Activated CD4-positive, alpha-beta memory T cell treated with anti-CD3 and anti-CD28 coated beads, Interleukin-2, amount 10 ng/mL, durations not matched to agents 7 days and 5 days (primary cell): ENCODE measurements around the gene CMTM2. TPM values are rescaled to one million over a fixed set of nuclear protein-coding genes. Genes with fewer than 3 reads are reported as not detected.
A peak's percentile ranks its signal among the peaks of the same experiment; 100 is the strongest.

Source experiments
- CTCF ChIA-PET: fragments of 350-600 bp; sonication (Branson Sonifier 250); formaldehyde crosslinking; loops from one replicate; lab custom pipeline; 2021; ENCODE audit warnings: antibody characterized with exemption, inconsistent platforms; lab: Charles Lee
- POLR2A ChIA-PET: fragments of 350-600 bp; sonication (Branson Sonifier 250); formaldehyde crosslinking; loops from one replicate; lab custom pipeline; 2021; ENCODE audit warnings: antibody characterized with exemption; lab: Charles Lee
- DNase-seq: peaks from one replicate; pipeline ENCODE4 v3.0.0-alpha.2; 2020
- H3K27ac Mint-ChIP-seq: one replicate; pipeline ENCODE4 v1.8.0; 2021; ENCODE audit warnings: mild to moderate bottlenecking, mixed read lengths
- H3K27me3 Mint-ChIP-seq: one replicate; pipeline ENCODE4 v1.8.0; 2021; ENCODE audit warnings: mixed read lengths
- H3K36me3 Mint-ChIP-seq: one replicate; pipeline ENCODE4 v1.8.0; 2021; ENCODE audit warnings: low read depth, mixed read lengths
- H3K4me1 Mint-ChIP-seq: one replicate; pipeline ENCODE4 v1.8.0; 2021; ENCODE audit warnings: mixed read lengths
- H3K4me3 Mint-ChIP-seq: one replicate; pipeline ENCODE4 v1.8.0; 2021; ENCODE audit warnings: mild to moderate bottlenecking, mixed read lengths
- H3K9me3 Mint-ChIP-seq: one replicate; pipeline ENCODE4 v1.8.0; 2021; ENCODE audit warnings: mixed read lengths
- total RNA-seq, 2 experiments: library from RNA; stranded (reverse); gene quantifications; one replicate each; pipeline ENCODE4 v1.2.3, GENCODE V29; 2021

The CMTM2 gene, protein sequence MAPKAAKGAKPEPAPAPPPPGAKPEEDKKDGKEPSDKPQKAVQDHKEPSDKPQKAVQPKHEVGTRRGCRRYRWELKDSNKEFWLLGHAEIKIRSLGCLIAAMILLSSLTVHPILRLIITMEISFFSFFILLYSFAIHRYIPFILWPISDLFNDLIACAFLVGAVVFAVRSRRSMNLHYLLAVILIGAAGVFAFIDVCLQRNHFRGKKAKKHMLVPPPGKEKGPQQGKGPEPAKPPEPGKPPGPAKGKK
- total RNA-seq: under 1 TPM; 0.43 to 0.83 TPM

- peaks cover 10% of the 10 kb centered on the region for H3K36me3 Mint-ChIP-seq
- H3K9me3 Mint-ChIP-seq: no peaks in the 10 kb centered on the region
- H3K4me3 Mint-ChIP-seq: no peak within 1 kb of the TSS
- POLR2A ChIA-PET: interaction anchor here (0.8 to 1.7 kb wide), 5 partner anchors 10 to 27 kb away, joined by 4 to 5 read pairs (median 4); partner anchors contain the start of gene CMTM3
- CTCF ChIA-PET: interaction anchor here (2.0 to 4.1 kb wide), 3 partner anchors 11 to 30 kb away, joined by 7 to 19 read pairs (median 9); no protein-coding TSS in a partner anchor
- DNase-seq: no peak
- H3K27me3 Mint-ChIP-seq: peaks cover 36% of the 10 kb centered on the region
- peaks cover 9% of the 10 kb centered on the region for H3K4me1 Mint-ChIP-seq
- H3K27ac Mint-ChIP-seq: no peak within 1 kb of the TSS
Measured at GRCh38 chr16:66578651-66579531, at the start of gene CMTM2. Gene CMTM2 (plus strand): TSS chr16:66579463. CDS start chr16:66579608, 145 bp downstream.

DNA sequence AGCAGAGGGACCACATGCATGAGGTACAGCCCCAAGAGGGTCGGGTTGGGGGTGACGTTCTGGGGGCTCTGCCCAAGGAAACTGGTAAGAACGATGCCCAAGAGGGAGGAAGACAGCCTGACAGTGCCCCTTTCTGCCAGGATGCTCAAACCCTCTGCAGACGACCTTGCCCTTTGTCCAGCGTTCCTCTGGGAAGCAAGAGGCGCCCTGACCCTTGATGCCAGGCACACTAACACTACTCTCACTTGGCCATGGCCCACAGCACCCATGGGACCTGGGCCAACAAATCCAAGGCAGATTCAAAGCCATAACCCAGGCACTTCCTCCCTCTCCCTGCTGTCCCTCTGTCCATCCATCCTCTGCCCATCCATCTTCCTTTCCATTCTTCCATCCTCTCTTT, 49.8 kb upstream of the CMTM2 start:
- Mint-ChIP-seq H3K27ac (no peak overlapping the region), H3K4me1 (peaks cover 44% of the 10 kb centered on the region), H3K27me3 (no peaks in the 10 kb centered on the region), H3K4me3 (no peak overlapping the region), H3K36me3 (peaks cover 27% of the 10 kb centered on the region), H3K9me3 (no peaks in the 10 kb centered on the region)
- no peak for DNase-seq
- ChIA-PET CTCF (no interaction called here), POLR2A (interaction anchor here (11.0 kb wide), 1 partner anchor 21 kb away, joined by 286 read pairs; the partner anchor contains the start of genes CKLF and TK2)

DNA sequence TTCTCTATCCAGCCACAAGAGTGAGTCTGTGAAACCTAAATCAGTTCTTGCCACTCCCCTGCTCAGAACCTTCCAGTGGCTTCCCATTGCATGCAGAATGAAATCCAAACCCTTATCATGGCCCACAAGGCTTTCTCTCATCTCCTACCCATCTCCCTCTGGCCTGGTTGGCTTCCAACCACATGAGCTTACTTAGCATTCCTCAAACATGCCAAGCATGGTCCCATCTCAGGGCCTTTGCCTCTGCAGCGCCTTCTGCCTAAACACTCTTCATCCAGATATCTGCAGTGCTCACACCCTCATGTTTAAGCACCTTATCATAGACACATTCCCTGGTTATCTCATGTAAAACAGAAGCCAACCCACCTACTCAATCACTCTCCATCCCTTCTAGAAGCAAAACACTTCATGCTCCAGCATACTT, 44.9 kb upstream of the CMTM2 start:
- Mint-ChIP-seq H3K27ac (no peak overlapping the region), H3K27me3 (no peaks in the 10 kb centered on the region), H3K36me3 (peaks cover 32% of the 10 kb centered on the region), H3K9me3 (no peaks in the 10 kb centered on the region), H3K4me1 (peaks cover 13% of the 10 kb centered on the region), H3K4me3 (no peak overlapping the region)
- CTCF ChIA-PET: no interaction called here
- DNase-seq: no peak
- POLR2A ChIA-PET: no interaction called here

DNA sequence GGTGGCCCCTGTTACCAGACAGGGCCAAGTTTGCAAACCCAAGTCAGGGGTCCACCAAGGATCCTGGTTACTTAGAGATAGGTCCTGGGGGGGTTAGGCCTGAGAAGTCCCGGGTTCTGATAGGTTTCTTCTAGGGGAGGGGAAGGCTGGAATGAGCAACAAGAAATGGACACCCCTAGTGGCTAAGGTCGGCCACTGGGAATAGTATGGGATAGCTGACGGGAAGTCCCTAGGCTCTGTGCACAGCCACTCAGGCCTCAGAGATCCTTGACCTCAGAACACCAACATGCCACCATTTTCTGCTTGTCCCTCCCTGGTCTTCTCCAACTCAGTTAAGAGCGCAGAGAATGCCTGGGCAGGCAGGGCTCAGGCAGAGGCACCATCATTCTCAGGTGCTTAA, 42.7 kb upstream of the CMTM2 start:
- CTCF ChIA-PET: no interaction called here
- H3K9me3 Mint-ChIP-seq: no peaks in the 10 kb centered on the region
- peaks cover 18% of the 10 kb centered on the region for H3K4me1 Mint-ChIP-seq
- peaks cover 22% of the 10 kb centered on the region for H3K36me3 Mint-ChIP-seq
- no peaks in the 10 kb centered on the region for H3K27me3 Mint-ChIP-seq
- H3K27ac Mint-ChIP-seq: no peak overlapping the region
- POLR2A ChIA-PET: interaction anchor here (1.0 kb wide), 2 partner anchors 13 to 14 kb away, joined by 3 read pairs; no protein-coding TSS in a partner anchor
- H3K4me3 Mint-ChIP-seq: no peak overlapping the region
- no peak for DNase-seq

DNA sequence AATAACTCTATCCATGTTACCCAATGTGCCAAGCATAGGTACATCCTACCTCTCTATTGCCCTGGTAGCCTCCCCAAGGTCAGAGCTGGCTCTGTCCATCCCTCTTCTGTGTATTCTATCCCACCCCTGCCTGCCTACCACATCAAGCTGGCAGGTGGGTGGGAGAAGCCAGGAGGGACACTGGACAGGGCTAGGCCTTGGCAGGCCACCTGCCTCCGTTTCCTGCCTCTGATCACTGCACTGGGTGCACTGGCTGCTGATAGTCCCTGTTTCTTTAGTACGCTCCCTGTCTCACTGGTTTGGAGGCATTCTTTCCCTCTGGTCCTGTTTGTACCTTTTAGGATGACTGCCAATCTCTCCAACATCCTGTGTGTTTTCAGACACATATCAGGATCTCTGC, 42.0 kb upstream of the CMTM2 start:
- DNase-seq: no peak
- Mint-ChIP-seq H3K27me3 (no peaks in the 10 kb centered on the region), H3K36me3 (peaks cover 22% of the 10 kb centered on the region), H3K4me1 (peaks cover 18% of the 10 kb centered on the region), H3K27ac (no peak overlapping the region), H3K9me3 (no peaks in the 10 kb centered on the region), H3K4me3 (no peak overlapping the region)
- POLR2A ChIA-PET: interaction anchor here (1.0 kb wide), 1 partner anchor 14 kb away, joined by 3 read pairs; no protein-coding TSS in a partner anchor
- CTCF ChIA-PET: interaction anchor here (0.7 kb wide), 1 partner anchor 11 kb away, joined by 3 read pairs; no protein-coding TSS in a partner anchor

DNA sequence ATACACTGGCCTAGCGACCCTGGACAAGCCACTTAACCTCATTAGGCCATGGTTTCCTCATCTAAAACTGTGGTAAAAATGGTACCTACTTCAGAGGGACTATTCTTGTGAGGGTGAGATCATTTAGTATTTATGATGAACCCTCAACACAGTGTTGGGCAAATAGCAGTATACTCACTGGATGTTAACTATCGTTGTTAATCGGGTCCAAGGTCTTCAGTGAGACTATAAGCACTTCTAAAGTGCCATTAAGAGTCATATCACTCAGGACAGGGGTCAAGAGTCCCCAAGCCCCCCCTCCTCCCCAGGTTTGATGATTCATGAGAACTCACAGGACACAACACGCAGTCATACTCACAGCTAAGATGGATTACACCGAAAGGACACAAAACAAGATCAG, 40.4 kb upstream of the CMTM2 start:
- H3K4me1 Mint-ChIP-seq: peaks cover 18% of the 10 kb centered on the region
- H3K9me3 Mint-ChIP-seq: no peaks in the 10 kb centered on the region
- H3K27me3 Mint-ChIP-seq: no peaks in the 10 kb centered on the region
- POLR2A ChIA-PET: interaction anchor here (1.6 to 6.3 kb wide), 3 partner anchors 9 to 16 kb away, joined by 4 to 36 read pairs (median 7); partner anchors contain the start of gene CKLF
- no peak for DNase-seq
- H3K4me3 Mint-ChIP-seq: no peak overlapping the region
- H3K36me3 Mint-ChIP-seq: peaks cover 22% of the 10 kb centered on the region
- no peak overlapping the region for H3K27ac Mint-ChIP-seq
- CTCF ChIA-PET: interaction anchor here (1.0 kb wide), 1 partner anchor 13 kb away, joined by 4 read pairs; no protein-coding TSS in a partner anchor

- H3K27me3 Mint-ChIP-seq: no peaks in the 10 kb centered on the region
- peak overlapping the region; percentile 42 for H3K27ac Mint-ChIP-seq
- POLR2A ChIA-PET: interaction anchor here (0.6 to 6.3 kb wide), 5 partner anchors 8 to 71 kb away, joined by 3 to 36 read pairs (median 4); partner anchors contain the start of gene CKLF
- peaks cover 18% of the 10 kb centered on the region for H3K4me1 Mint-ChIP-seq
- H3K9me3 Mint-ChIP-seq: no peaks in the 10 kb centered on the region
- DNase-seq: no peak
- H3K4me3 Mint-ChIP-seq: no peak overlapping the region
- CTCF ChIA-PET: interaction anchor here (0.8 to 1.0 kb wide), 3 partner anchors 14 to 96 kb away, joined by 3 to 4 read pairs (median 3); no protein-coding TSS in a partner anchor
- peaks cover 20% of the 10 kb centered on the region for H3K36me3 Mint-ChIP-seq
Measured at GRCh38 chr16:66539623-66540469, 39.4 kb upstream of the CMTM2 start.

DNA sequence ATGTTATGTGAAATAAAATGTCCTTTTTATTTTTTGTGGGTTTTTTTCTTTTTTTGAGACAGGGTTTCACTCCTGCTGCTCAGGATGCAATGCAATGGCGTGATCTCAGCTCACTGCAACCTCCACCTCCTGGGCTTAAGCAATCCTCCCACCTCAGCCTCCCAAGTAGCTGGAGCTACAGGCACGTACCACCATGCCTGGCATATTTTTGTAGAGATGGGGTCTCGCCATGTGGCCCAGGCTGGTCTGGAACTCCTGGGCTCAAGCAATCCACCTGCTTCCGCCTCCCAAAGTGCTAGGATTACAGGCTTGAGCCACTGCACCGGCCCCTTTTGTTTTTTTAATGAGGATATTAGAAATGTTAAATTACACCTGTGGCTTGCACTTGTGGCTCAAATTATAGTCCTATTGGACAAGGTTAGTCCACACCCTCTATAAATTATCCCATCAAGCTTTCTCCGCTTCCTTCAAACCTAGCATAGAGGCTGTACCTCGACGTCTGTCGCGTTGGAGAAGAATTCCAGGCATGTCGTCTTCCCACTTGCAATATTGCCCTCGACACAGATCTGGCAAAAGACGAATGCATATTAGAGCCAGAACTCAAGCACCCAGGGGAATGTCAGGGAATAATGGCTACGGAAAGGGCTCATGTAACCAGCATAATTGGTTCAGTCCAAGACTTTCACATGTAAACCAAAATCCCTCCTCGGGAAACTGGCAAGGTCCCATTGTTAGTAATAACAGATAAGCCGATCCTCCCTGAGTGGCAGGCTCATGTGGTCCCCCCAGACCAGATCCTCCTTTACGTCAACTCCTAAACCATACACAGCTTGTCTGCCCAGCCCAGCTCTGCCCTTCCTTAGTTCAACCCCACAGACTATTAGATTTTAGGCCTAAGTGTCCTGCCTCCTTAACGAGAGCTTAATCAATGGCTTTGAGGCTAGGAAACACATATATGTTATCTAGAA, 37.6 kb upstream of the CMTM2 start:
- Mint-ChIP-seq H3K4me1 (peaks cover 18% of the 10 kb centered on the region), H3K4me3 (no peak overlapping the region), H3K27me3 (no peaks in the 10 kb centered on the region), H3K9me3 (no peaks in the 10 kb centered on the region), H3K36me3 (peaks cover 18% of the 10 kb centered on the region), H3K27ac (no peak overlapping the region)
- DNase-seq: no peak
- CTCF ChIA-PET: interaction anchor here (0.8 to 1.5 kb wide), 2 partner anchors 11 to 18 kb away, joined by 3 read pairs; partner anchors contain the start of gene CKLF
- POLR2A ChIA-PET: interaction anchor here (1.1 to 6.3 kb wide), 2 partner anchors 11 to 21 kb away, joined by 3 to 36 read pairs; partner anchors contain the start of gene CKLF

DNA sequence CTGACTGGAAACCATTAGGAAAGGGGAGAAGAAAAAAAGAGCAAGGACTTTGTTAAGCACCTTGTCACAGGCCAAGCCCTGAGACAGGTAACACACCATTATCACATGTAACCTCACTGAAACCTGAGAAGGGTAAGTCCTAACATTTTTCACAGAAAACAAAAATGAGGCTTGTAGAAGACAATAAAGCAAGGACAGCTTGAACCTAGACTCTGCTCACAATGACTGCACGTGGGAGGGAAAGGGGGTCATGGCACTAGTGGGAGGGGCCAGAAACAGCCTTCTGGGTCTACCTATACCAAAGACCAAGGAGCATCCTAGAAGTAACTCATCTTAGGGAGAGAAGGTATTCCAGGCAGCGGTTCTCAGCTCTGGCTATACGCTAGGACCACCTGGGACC, 36.9 kb upstream of the CMTM2 start:
- H3K4me3 Mint-ChIP-seq: no peak overlapping the region
- POLR2A ChIA-PET: interaction anchor here (1.1 to 6.3 kb wide), 2 partner anchors 10 to 21 kb away, joined by 3 to 36 read pairs; partner anchors contain the start of gene CKLF

DNA sequence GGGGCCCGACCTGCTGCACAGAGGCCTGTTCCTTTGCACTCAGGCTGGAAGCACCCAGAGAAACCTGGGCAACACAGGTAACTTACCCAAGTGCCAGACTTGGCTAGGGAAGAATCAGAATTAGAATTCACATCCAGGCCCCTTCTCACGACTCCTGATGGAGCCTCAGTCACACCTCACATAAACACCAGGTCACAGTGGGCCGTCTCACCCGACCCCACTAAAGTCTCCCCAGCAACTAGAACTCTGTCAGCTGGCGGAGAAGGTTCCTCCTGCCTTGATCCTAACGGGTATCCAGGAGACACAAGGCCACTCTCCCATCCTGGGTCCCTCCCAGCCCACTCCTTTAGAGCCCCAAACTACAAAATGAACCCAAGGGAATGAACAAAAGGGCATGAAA, 35.7 kb upstream of the CMTM2 start:
- peaks cover 28% of the 10 kb centered on the region for H3K4me1 Mint-ChIP-seq
- CTCF ChIA-PET: interaction anchor here (0.8 to 1.5 kb wide), 4 partner anchors 8 to 19 kb away, joined by 3 read pairs; no protein-coding TSS in a partner anchor
- H3K36me3 Mint-ChIP-seq: peaks cover 7% of the 10 kb centered on the region

More for the DNA sequence above, 36.9 kb upstream of the CMTM2 start:
- CTCF ChIA-PET: interaction anchor here (0.8 to 1.5 kb wide), 2 partner anchors 10 to 19 kb away, joined by 3 read pairs; partner anchors contain the start of gene CKLF
- Mint-ChIP-seq H3K4me1 (peaks cover 21% of the 10 kb centered on the region), H3K27me3 (no peaks in the 10 kb centered on the region), H3K9me3 (no peaks in the 10 kb centered on the region), H3K36me3 (peaks cover 15% of the 10 kb centered on the region), H3K27ac (no peak overlapping the region)
- no peak for DNase-seq

More for the DNA sequence above, 35.7 kb upstream of the CMTM2 start:
- DNase-seq: peak; percentile 9
- H3K9me3 Mint-ChIP-seq: no peaks in the 10 kb centered on the region
- no peak overlapping the region for H3K27ac Mint-ChIP-seq
- H3K4me3 Mint-ChIP-seq: no peak overlapping the region
- no peaks in the 10 kb centered on the region for H3K27me3 Mint-ChIP-seq
- POLR2A ChIA-PET: interaction anchor here (0.7 to 6.3 kb wide), 3 partner anchors 9 to 21 kb away, joined by 3 to 36 read pairs (median 4); partner anchors contain the start of gene CKLF
